Lower leg skin (tissue), 4 donors: ENCODE data around the gene IMPACT. TPM values are rescaled to one million over a fixed set of nuclear protein-coding genes. Genes with fewer than 3 reads are reported as not detected.

Experiments
- DNase-seq, 2 donors: peaks; one replicate each; pipeline ENCODE4 v3.0.0-alpha.2; 2019; ENCODE audit warnings: low spot score in 2 of 2
- H3K4me3 ChIP-seq: fragments of 200-600 bp; sonication (generic); 2 replicates; pipeline ENCODE4 v1.5.1; 2017; ENCODE audit warnings: mild to moderate bottlenecking, low read depth; ENCODE audit not compliant: poor library complexity, severe bottlenecking
- POLR2A ChIP-seq, 2 donors: fragments of 450-650 bp; IDR thresholded peaks; one replicate each; pipeline ENCODE4 v1.6.1; 2016 to 2017; ENCODE audit warnings: antibody characterized with exemption in 2 of 2, mild to moderate bottlenecking in 1 of 2, moderate library complexity in 1 of 2
- WGBS, 2 donors: methylation state at CpG; one replicate each; pipeline ENCODE4 v1.1.5; 2018; 5-methylcytosine and 5-hydroxymethylcytosine counted together
- intact Hi-C: fragments of 100-400 bp; cut with DNase I; formaldehyde crosslinking; loops from one replicate; pipeline ENCODE4 v1.15.0; 2023; ENCODE audit warnings: low total_unique reads
- total RNA-seq, 4 donors: library from RNA; depleted of rRNA; stranded (reverse); fragments of >200 nt; gene quantifications; one replicate each; pipeline ENCODE4 v1.1.0, GENCODE V29; 2016
- TF ChIP-seq, protein P1 (sequence below), 3 donors: fragments of 450-650 bp; IDR thresholded peaks; one replicate each; pipeline ENCODE4 v1.5.1; 2016; ENCODE audit warnings: antibody characterized with exemption in 3 of 3, mild to moderate bottlenecking in 3 of 3, moderate library complexity in 2 of 3

Gene IMPACT
- total RNA-seq, 4 donors from 2014 or later: 13.8 to 20.5 (median 14.9) TPM

GRCh38 chr18:24486684-24487083, 60.2 kb downstream of the IMPACT start:
- intact Hi-C loops: loop anchor here (10.0 kb wide), 1 partner anchor 122 kb away; no protein-coding TSS in a partner anchor
- DNase-seq: no peak
- TF ChIP-seq, protein P1, sequence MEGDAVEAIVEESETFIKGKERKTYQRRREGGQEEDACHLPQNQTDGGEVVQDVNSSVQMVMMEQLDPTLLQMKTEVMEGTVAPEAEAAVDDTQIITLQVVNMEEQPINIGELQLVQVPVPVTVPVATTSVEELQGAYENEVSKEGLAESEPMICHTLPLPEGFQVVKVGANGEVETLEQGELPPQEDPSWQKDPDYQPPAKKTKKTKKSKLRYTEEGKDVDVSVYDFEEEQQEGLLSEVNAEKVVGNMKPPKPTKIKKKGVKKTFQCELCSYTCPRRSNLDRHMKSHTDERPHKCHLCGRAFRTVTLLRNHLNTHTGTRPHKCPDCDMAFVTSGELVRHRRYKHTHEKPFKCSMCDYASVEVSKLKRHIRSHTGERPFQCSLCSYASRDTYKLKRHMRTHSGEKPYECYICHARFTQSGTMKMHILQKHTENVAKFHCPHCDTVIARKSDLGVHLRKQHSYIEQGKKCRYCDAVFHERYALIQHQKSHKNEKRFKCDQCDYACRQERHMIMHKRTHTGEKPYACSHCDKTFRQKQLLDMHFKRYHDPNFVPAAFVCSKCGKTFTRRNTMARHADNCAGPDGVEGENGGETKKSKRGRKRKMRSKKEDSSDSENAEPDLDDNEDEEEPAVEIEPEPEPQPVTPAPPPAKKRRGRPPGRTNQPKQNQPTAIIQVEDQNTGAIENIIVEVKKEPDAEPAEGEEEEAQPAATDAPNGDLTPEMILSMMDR (IDR thresholded peaks at IDR 0.05): no peak
- no peak for TF ChIP-seq POLR2A (IDR thresholded peaks at IDR 0.05)
- H3K4me3 ChIP-seq: no peak overlapping the region
- 59% methylated on average over 9 of the region's 9 CpGs for WGBS, 2 donors

- TF ChIP-seq, protein P1 (IDR thresholded peaks at IDR 0.05): no peak
- no peak for TF ChIP-seq POLR2A (IDR thresholded peaks at IDR 0.05)
- WGBS, 2 donors: 38 to 46% methylated on average over 7 of the region's 7 CpGs
- no peak for DNase-seq
- intact Hi-C loops: loop anchor here (10.0 kb wide), 1 partner anchor 124 kb away; no protein-coding TSS in a partner anchor
- H3K4me3 ChIP-seq: no peak overlapping the region
These were observed 62.5 kb downstream of the IMPACT start for GRCh38 chr18:24488824-24489493.

GRCh38 chr18:24490539-24490938, 64.1 kb downstream of the IMPACT start:
- TF ChIP-seq, protein P1 (IDR thresholded peaks at IDR 0.05): no peak
- TF ChIP-seq POLR2A (IDR thresholded peaks at IDR 0.05): no peak
- WGBS, 2 donors: 33 to 37% methylated on average over 4 of the region's 4 CpGs
- intact Hi-C loops: no loop called here
- H3K4me3 ChIP-seq: no peak overlapping the region
- no peak for DNase-seq

DNA sequence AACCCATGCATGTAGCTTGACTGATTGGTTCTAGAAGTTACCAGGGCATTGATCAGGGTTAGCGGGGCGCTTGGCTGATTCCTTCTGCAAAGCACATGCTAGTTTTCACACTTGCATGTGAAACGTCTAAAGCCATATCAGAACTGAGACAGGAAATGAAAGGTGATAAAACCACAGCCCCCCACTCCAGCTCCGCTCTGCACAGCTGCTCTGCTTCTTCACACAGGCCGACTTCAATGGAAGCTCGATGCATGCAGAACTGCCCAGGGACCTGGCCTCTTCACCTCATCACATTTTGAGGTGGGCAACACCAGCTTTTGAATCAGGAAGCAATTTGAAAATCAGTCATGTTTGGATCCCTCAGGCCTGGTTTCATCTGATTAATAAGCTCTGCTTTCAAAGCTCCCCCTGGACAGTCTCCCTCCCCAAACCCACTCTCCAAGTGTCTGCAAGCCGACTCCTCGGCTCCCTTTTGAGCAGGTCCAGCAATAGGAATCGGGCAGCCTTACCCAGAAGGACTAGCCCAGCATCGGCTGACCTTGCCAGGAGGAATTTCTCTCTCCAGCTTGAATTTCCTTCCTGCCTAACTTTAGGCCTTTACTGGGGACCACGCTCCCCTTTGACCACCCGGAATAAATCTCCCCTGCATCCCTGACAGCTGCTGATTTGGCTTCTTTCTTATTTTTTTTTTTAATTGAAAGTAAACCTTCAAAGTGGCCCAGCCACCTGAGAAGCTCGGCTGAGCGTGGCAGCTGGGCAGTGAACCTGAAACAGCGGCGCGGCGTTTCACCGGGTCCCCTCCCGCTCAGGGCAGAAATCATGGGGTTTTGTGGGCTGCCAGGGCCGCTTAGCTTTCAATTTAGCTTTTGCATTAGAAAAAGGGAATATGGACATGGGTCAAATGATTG, 65.7 kb downstream of the IMPACT start:
- 88 to 89% methylated on average over 21 of the region's 21 CpGs for WGBS, 2 donors
- no peak overlapping the region for H3K4me3 ChIP-seq
- DNase-seq: no peak
- intact Hi-C loops: no loop called here
- no peak for TF ChIP-seq POLR2A (IDR thresholded peaks at IDR 0.05)
- TF ChIP-seq, protein P1 (IDR thresholded peaks at IDR 0.05): no peak

DNA sequence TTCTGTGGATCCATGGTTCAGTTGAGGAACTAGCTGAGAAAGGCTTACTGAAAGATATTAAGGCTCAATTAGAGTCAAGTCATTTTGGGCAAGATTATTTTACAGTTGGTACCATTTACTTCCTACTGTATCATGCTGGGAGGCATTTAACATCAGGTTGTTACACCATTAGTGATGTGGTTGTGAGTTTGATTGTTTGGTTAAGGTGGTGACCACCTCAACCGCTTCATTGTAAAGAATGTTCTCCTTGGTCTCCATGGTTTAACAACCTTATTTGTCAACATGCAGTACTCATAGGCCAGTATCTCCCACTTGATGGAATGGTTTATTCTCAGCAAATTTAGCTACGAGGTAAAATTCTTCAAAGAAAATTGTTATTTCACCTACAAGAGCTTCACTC, 68.1 kb downstream of the IMPACT start:
- no peak for TF ChIP-seq POLR2A (IDR thresholded peaks at IDR 0.05)
- TF ChIP-seq, protein P1 (IDR thresholded peaks at IDR 0.05): no peak
- DNase-seq: no peak
- intact Hi-C loops: no loop called here

More for the DNA sequence above, 68.1 kb downstream of the IMPACT start:
- H3K4me3 ChIP-seq: no peak overlapping the region
- WGBS, 2 donors: 86 to 89% methylated on average over 2 of the region's 2 CpGs
